Measurements from ENCODE around the gene PIBF1.
"Not testable (repeated sequence)": the region's sequence is repeated elsewhere in the genome, so short reads cannot be mapped to it uniquely, and the experiment has no call there.

The PIBF1 gene

DNA sequence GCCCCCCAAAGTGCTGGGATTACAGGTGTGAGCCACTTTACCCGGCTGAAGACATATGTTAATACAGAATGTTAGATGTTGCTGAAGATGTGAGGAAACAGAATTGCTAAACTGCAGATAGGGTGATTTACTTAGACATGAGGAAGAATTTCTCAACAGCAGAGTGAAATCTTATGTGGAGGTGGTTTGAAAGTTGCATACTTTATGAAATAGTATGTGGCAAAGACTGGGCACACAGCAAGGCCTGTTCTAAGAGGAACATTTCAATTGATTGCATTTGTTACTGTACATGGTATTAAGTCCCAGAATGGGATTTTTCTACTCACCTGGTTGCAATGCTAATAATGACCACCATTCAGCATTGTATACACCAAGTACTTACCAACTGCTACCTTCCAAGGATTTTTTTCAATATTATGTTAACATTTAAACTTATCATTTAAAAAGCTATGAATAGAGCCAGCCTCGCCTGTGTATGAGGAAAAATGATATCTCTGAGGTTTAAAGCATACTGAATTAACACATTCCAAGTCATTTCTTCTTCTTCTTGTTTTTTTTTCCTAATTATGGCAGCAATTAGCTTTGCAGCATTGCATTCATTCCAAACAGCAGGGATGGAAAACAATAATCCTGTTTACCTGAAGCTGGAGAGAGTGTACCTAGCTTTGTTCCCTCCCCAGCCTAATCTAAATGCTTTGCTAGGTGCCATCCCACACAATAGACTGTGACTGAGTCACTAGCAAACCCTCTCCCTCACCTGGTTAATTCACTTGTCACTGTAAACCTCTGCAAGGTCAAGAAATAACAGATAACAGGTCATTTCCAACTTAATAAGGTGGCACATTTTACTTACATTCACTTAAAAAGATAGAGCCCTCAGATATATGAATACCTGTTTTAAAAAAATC lies 257.5 kb downstream of the PIBF1 start:
- DNase-seq = no peak
- no peaks in the 10 kb centered on the region for H3K9me3 ChIP-seq
- H3K36me3 ChIP-seq = no peaks in the 10 kb centered on the region
- no peaks in the 10 kb centered on the region for H3K4me1 ChIP-seq
- no peak overlapping the region for H3K4me3 ChIP-seq (ENCODE audit: low read depth, low read length)
- TF ChIP-seq, protein P1, sequence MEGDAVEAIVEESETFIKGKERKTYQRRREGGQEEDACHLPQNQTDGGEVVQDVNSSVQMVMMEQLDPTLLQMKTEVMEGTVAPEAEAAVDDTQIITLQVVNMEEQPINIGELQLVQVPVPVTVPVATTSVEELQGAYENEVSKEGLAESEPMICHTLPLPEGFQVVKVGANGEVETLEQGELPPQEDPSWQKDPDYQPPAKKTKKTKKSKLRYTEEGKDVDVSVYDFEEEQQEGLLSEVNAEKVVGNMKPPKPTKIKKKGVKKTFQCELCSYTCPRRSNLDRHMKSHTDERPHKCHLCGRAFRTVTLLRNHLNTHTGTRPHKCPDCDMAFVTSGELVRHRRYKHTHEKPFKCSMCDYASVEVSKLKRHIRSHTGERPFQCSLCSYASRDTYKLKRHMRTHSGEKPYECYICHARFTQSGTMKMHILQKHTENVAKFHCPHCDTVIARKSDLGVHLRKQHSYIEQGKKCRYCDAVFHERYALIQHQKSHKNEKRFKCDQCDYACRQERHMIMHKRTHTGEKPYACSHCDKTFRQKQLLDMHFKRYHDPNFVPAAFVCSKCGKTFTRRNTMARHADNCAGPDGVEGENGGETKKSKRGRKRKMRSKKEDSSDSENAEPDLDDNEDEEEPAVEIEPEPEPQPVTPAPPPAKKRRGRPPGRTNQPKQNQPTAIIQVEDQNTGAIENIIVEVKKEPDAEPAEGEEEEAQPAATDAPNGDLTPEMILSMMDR (IDR thresholded peaks at IDR 0.05; ENCODE audit: low read depth, low read length) = no peak
- H3K27me3 ChIP-seq = no peaks in the 10 kb centered on the region

DNA sequence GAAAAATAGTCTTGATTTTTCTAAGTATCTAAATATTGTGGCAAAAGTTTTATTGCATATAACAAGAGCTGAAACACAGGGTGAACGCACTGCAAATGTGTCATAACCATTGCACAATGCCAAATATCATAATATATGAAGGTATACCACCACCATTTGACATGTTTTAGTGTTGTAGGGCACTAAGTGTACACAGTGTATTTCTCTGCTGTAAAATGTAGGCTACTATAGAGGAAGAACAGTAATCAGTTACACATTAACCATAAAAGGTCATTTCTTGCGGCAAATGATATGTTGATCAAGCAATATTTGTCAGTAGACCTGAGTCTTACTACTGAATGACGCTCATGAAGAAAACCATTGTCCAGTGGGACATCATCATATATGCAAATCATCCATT lies 258.6 kb downstream of the PIBF1 start:
- Histone ChIP-seq H3K36me3 (no peaks in the 10 kb centered on the region), H3K9me3 (no peaks in the 10 kb centered on the region), H3K4me1 (no peaks in the 10 kb centered on the region), H3K4me3 (ENCODE audit: low read depth, low read length) (no peak overlapping the region), H3K27me3 (no peaks in the 10 kb centered on the region)
- DNase-seq = no peak
- TF ChIP-seq, protein P1 (IDR thresholded peaks at IDR 0.05; ENCODE audit: low read depth, low read length) = no peak

DNA sequence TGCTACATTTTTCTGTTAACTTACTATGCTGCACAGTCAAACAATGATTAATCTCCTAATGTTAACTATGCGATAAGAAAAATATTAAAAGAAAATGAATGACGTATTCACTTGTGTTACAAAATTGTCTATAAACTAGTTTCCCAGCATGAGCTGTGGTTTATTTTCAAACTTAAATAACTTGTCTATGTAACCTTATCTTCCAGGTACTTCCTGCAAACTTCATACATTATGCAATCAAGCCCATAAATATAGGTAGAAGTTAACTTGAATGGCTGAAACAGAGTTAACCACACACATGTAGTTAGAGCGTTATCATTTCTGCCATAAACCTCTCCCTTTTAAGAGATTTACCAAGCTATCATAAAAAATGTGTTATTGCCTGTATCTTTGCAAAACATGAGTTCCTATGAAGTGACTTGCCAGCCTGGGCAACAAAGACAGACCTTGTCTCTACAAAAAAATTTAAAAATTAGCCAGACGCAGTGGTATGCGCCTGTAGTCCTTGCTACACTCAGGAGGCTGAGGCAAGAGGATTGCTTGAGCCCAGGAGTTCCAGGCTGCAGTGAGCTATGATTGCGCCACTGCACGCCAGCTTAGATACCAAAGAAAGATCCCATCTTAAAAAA lies 259.1 kb downstream of the PIBF1 start:
- Histone ChIP-seq H3K4me1 (no peaks in the 10 kb centered on the region), H3K36me3 (no peaks in the 10 kb centered on the region), H3K4me3 (ENCODE audit: low read depth, low read length) (no peak overlapping the region), H3K9me3 (no peaks in the 10 kb centered on the region), H3K27me3 (no peaks in the 10 kb centered on the region)
- TF ChIP-seq, protein P1 (IDR thresholded peaks at IDR 0.05; ENCODE audit: low read depth, low read length) = no peak
- DNase-seq = no peak

DNA sequence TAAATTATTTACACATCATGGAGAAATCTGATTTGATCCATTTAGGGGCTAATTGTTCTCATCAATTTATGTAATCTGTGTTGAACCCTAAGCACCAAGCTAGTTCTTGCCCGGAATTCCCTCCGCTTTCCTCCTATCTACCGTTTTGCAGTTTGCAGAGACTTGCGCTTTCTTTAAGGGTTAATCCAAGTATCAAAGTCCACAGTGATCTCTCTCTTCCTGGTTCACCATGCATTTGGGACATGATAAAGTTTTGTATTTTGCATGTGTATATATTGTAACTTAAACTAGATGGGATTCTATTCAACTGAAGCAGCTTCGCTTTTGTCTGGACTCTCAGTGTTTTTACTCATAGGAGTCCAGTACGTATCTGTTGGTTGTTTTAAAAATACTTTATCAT lies 263.1 kb downstream of the PIBF1 start:
- Histone ChIP-seq H3K27me3 (no peaks in the 10 kb centered on the region), H3K36me3 (no peaks in the 10 kb centered on the region), H3K4me3 (ENCODE audit: low read depth, low read length) (no peak overlapping the region), H3K4me1 (no peaks in the 10 kb centered on the region), H3K9me3 (no peaks in the 10 kb centered on the region)
- TF ChIP-seq, protein P1 (IDR thresholded peaks at IDR 0.05; ENCODE audit: low read depth, low read length) = no peak
- no peak for DNase-seq

DNA sequence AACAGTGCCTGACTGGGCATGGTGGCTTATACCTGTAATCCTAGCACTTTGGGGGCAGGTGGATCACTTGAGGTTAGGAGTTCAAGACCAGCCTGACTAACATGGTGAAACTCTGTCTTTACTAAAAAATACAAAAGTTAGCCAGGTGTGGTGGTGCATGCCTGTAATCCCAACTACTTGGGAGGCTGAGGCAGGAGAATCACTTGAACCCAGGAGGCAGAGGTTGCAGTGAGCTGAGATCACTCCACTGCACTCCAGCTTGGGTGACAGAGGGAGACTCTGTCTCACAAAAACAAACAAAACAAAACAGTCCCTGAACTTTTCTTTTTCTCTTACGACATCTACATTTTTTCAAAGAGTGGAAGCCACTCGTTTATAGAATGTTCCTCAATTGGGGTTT lies 266.7 kb downstream of the PIBF1 start:
- DNase-seq; H3K4me3 ChIP-seq (ENCODE audit: low read depth, low read length); H3K4me1 ChIP-seq; H3K27me3 ChIP-seq; H3K36me3 ChIP-seq; H3K9me3 ChIP-seq: not testable (repeated sequence)

DNA sequence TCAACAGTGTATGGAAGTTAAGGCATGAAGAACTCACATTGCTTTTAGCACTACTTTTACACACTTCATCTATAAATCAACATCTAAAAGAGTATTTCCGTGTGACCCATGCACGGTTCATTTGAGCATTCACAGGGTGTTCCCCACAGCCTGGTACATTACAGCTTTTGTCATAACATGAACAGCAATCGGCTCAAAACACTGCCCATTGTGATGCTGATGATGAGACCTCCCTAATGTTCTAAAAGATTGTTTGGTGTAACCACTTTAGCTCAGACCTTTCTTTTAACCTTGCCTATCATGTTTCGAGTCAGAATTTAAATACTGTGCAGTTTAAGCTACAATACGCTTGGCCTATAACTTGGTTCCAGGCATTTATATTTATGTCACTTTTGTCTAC lies 272.8 kb downstream of the PIBF1 start:
- peaks cover 9% of the 10 kb centered on the region for H3K27me3 ChIP-seq
- no peak overlapping the region for H3K4me3 ChIP-seq (ENCODE audit: low read depth, low read length)
- DNase-seq = no peak
- H3K36me3 ChIP-seq = no peaks in the 10 kb centered on the region
- TF ChIP-seq, protein P1 (IDR thresholded peaks at IDR 0.05; ENCODE audit: low read depth, low read length) = no peak
- peaks cover 15% of the 10 kb centered on the region; the same call in 1 of the 2 replicates for H3K4me1 ChIP-seq
- H3K9me3 ChIP-seq = no peaks in the 10 kb centered on the region

Data from BE2C (cell line).